ENCODE data around the gene FOXK2.

- TF ChIP-seq MAX (IDR thresholded peaks at IDR 0.05) = no peak
- TF ChIP-seq TAF1 (IDR thresholded peaks at IDR 0.05; ENCODE audit: low read depth) = no peak
- TF ChIP-seq EP300 (IDR thresholded peaks at IDR 0.05; ENCODE audit: borderline replicate concordance) = no peak
- no peak for TF ChIP-seq USF1 (IDR thresholded peaks at IDR 0.05)
- no peak for TF ChIP-seq YY1 (IDR thresholded peaks at IDR 0.05; ENCODE audit: low read depth)
- TF ChIP-seq CREB1 (IDR thresholded peaks at IDR 0.05; ENCODE audit: low read depth) = no peak
- TF ChIP-seq TEAD4 (IDR thresholded peaks at IDR 0.05) = no peak
- TF ChIP-seq CEBPB (IDR thresholded peaks at IDR 0.05) = no peak
Measured at GRCh38 chr17:82602487-82602886, 83.0 kb downstream of the FOXK2 start.
